Smooth muscle cell (in vitro differentiated cells): Measurements from ENCODE around the gene PCDHGA7. TPM values are rescaled to one million over a fixed set of nuclear protein-coding genes. Genes with fewer than 3 reads are reported as not detected.

Source experiments
- DNase-seq: peaks from one replicate; lab custom pipeline; 2025; ENCODE audit not compliant: unreplicated experiment; lab: John Stamatoyannopoulos, UW
- H2AFZ ChIP-seq: fragments of 200-600 bp; sonication (generic); 2 replicates; pipeline ENCODE4 v1.6.0; 2016; ENCODE audit warnings: antibody characterized with exemption, low read depth, mild to moderate bottlenecking
- H3F3A ChIP-seq: fragments of 200-600 bp; sonication (generic); 2 replicates; pipeline ENCODE4 v1.6.0; 2017; ENCODE audit warnings: antibody characterized with exemption, low read depth
- H3K27ac ChIP-seq: fragments of 200-600 bp; sonication (generic); 2 replicates; pipeline ENCODE4 v1.5.1; 2016; ENCODE audit warnings: low read depth, mild to moderate bottlenecking
- H3K27me3 ChIP-seq: fragments of 200-600 bp; sonication (generic); 2 replicates; pipeline ENCODE4 v1.6.1; 2016; ENCODE audit warnings: low read depth, mild to moderate bottlenecking
- H3K36me3 ChIP-seq: fragments of 200-600 bp; sonication (generic); 2 replicates; pipeline ENCODE4 v1.5.1; 2016; ENCODE audit warnings: low read depth
- H3K4me1 ChIP-seq: fragments of 200-600 bp; sonication (generic); 2 replicates; pipeline ENCODE4 v1.5.1; 2016; ENCODE audit warnings: low read depth
- H3K4me2 ChIP-seq: fragments of 200-600 bp; sonication (generic); 2 replicates; pipeline ENCODE4 v1.6.0; 2016; ENCODE audit warnings: mild to moderate bottlenecking
- H3K4me3 ChIP-seq: fragments of 200-600 bp; sonication (generic); 2 replicates; pipeline ENCODE4 v1.5.1; 2016; ENCODE audit warnings: mild to moderate bottlenecking
- H3K79me2 ChIP-seq: fragments of 200-600 bp; sonication (generic); 2 replicates; pipeline ENCODE4 v1.6.0; 2016; ENCODE audit warnings: low read depth, mild to moderate bottlenecking
- H3K9ac ChIP-seq: fragments of 200-600 bp; sonication (generic); 2 replicates; pipeline ENCODE4 v1.6.0; 2016; ENCODE audit warnings: low read depth
- H3K9me3 ChIP-seq: fragments of 200-600 bp; sonication (generic); replicated peaks from 2 replicates; pipeline ENCODE4 v1.5.1; 2016; ENCODE audit warnings: low read depth
- H4K20me1 ChIP-seq: fragments of 200-600 bp; sonication (generic); 2 replicates; pipeline ENCODE4 v1.6.0; 2016; ENCODE audit warnings: low read depth
- CTCF ChIP-seq: fragments of 200-600 bp; sonication (generic); IDR thresholded peaks from 2 replicates; pipeline ENCODE4 v1.5.1; 2017; ENCODE audit warnings: borderline replicate concordance, mild to moderate bottlenecking, antibody characterized with exemption; ENCODE audit not compliant: insufficient read depth, poor library complexity, severe bottlenecking
- WGBS: methylation state at CpG from one replicate; pipeline ENCODE4 v1.1.7; 2016; ENCODE audit warnings: low lambda C conversion rate; 5-methylcytosine and 5-hydroxymethylcytosine counted together
- polyA plus RNA-seq: library from polyadenylated mRNA; unstranded; fragments of >200 nt; fragmentation: Nextera tagmentation; extraction: Ambion mirVana; gene quantifications from 2 replicates; pipeline ENCODE4 v1.2.1, GENCODE V29; 2016
- total RNA-seq: library from RNA; depleted of rRNA; stranded (reverse); fragments of >200 nt; gene quantifications from 2 replicates; pipeline ENCODE4 v1.2.3, GENCODE V29; 2014

PCDHGA7 gene
- total and polyA plus RNA-seq, 2 experiments from 2014 or later = 0.09 TPM; not detected in 1

DNA sequence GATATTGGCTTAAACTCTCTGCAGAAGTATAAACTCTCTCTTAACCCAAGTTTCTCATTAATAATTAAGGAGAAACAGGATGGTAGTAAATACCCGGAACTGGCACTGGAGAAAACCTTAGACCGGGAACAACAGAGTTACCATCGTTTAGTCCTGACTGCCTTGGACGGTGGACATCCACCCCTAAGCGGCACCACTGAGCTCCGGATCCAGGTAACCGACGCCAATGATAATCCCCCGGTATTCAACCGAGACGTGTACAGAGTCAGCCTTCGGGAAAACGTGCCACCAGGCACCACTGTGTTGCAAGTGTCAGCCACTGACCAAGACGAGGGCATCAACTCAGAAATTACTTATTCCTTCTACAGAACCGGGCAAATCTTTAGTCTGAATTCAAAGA lies 16.1 kb downstream of the PCDHGA7 start:
- Histone ChIP-seq H3K4me3 (no peak overlapping the region), H3K9ac (no peak overlapping the region), H4K20me1 (no peaks in the 10 kb centered on the region), H3F3A (no peaks in the 10 kb centered on the region), H2AFZ (no peak overlapping the region), H3K36me3 (peaks cover 4% of the 10 kb centered on the region), H3K4me1 (no peaks in the 10 kb centered on the region), H3K27me3 (no peaks in the 10 kb centered on the region), H3K9me3 (peaks cover 25% of the 10 kb centered on the region), H3K79me2 (peaks cover 3% of the 10 kb centered on the region), H3K27ac (no peak overlapping the region), H3K4me2 (no peak overlapping the region)
- no peak for DNase-seq
- 96% methylated on average over 15 of the region's 15 CpGs for WGBS
- no peak for TF ChIP-seq CTCF

- no peak for TF ChIP-seq CTCF
- Histone ChIP-seq H3K4me1 (no peaks in the 10 kb centered on the region), H2AFZ (no peak overlapping the region), H3K27me3 (no peaks in the 10 kb centered on the region), H3K36me3 (peaks cover 4% of the 10 kb centered on the region), H3K9ac (no peak overlapping the region), H3K4me3 (no peak overlapping the region), H3K27ac (no peak overlapping the region), H3F3A (no peaks in the 10 kb centered on the region), H3K4me2 (no peak overlapping the region), H3K79me2 (peaks cover 3% of the 10 kb centered on the region), H3K9me3 (peaks cover 24% of the 10 kb centered on the region), H4K20me1 (no peaks in the 10 kb centered on the region)
- no peak for DNase-seq
- WGBS = 98% methylated on average over 54 of the region's 61 CpGs
Observed at GRCh38 chr5:141399555-141400258, 17.2 kb downstream of the PCDHGA7 start.

DNA sequence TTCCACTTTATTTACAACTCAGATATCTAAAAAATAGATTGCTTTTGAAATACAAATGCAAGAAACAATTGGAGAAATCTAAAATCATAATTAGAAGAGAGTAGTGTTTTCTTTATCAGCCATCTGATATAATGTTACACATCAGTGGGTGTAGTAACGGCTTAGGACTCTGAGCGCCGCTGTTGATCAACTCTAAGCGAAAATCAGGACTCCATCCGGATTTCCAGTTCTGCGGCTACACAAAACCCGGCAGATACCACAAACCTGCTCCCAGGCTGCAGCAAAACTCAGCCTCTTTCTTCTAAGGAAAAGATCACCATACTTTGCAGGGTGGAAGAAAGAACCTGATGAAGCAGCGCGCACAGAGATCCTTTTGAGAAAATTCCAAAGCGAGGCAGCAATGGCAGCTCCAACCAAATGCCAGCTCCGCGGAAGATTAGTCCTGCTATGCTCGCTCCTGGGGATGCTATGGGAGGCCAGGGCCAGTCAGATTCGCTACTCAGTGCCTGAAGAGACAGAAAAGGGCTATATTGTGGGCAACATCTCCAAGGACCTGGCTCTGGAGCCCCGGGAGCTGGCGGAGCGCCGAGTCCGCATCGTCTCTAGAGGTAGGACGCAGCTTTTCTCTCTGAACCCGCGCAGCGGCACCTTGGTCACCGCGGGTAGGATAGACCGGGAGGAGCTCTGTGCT lies 20.2 kb downstream of the PCDHGA7 start, which contains the start of gene PCDHGA9:
Gene PCDHGA9, plus strand, starts transcription at position 226 of the 691 bp plus-strand sequence. Its CDS starts 175 bp downstream, at position 401.
- no peak for DNase-seq

More for the DNA sequence above, 20.2 kb downstream of the PCDHGA7 start, which contains the start of gene PCDHGA9:
- Histone ChIP-seq H3K27ac (no peak within 1 kb of the TSS), H3K4me2 (no peak within 1 kb of the TSS), H3K79me2 (no peaks in the 10 kb centered on the region), H3K4me3 (no peak within 1 kb of the TSS), H3K27me3 (no peaks in the 10 kb centered on the region), H3F3A (no peaks in the 10 kb centered on the region), H2AFZ (no peak within 1 kb of the TSS), H4K20me1 (no peaks in the 10 kb centered on the region), H3K9ac (no peak within 1 kb of the TSS), H3K36me3 (no peaks in the 10 kb centered on the region), H3K4me1 (no peaks in the 10 kb centered on the region), H3K9me3 (peaks cover 20% of the 10 kb centered on the region)
- WGBS = 96% methylated on average over 27 of the region's 27 CpGs
- TF ChIP-seq CTCF = no peak
